ENCODE measurements around the gene MTMR1. TPM values are rescaled to one million over a fixed set of nuclear protein-coding genes. Genes with fewer than 3 reads are reported as not detected.

The MTMR1 gene
- total RNA-seq, 1 experiment from 2014 or later = 41.3 TPM

DNA sequence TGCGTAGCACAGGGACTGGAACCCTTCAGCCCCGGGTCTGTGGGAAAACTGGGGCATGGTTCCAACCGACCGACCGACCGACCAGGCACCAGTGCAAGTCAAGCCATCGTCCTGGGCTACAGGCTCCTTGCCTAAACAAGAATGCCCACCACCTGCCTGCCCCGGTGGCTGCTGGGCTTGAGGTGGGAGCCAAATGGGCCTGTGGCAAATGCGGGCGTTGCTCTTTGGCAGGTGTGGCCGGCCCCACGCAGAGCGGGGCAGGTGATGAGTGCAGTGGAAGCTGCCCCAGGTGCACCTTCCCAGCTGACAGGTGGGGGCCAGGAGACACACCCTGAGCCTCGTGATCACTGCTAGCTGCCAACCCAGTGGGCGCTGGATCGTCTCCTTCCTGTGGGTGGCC, 77.9 kb downstream of the MTMR1 start:
- Histone ChIP-seq H3F3A (ENCODE audit: insufficient read depth, low read depth) (peaks cover 4% of the 10 kb centered on the region; the same call in 1 of the 2 replicates), H3K9me2 (ENCODE audit: insufficient read depth) (no peaks in the 10 kb centered on the region), H4K20me1 (ENCODE audit: insufficient read depth) (no peaks in the 10 kb centered on the region), H3K36me3 (ENCODE audit: low read depth) (no peaks in the 10 kb centered on the region), H3K79me2 (ENCODE audit: low read depth) (no peaks in the 10 kb centered on the region), H3K4me3 (no peak overlapping the region), H3K4me1 (replicated peaks; ENCODE audit: insufficient read depth) (no peaks in the 10 kb centered on the region), H3K9me3 (ENCODE audit: insufficient read depth, low read depth) (no peaks in the 10 kb centered on the region), H2AFZ (no peak overlapping the region), H3K27ac (no peak overlapping the region), H3K4me2 (no peak overlapping the region), H3K27me3 (ENCODE audit: insufficient read depth, low read depth) (no peaks in the 10 kb centered on the region)
- no peak for DNase-seq
- TF ChIP-seq EZH2 (IDR thresholded peaks at IDR 0.05; ENCODE audit: low read depth) = no peak
- POLR2A ChIA-PET (ENCODE audit: unreplicated experiment) = no interaction called here
- BruUV-seq (replicated peaks) = no TSS peak
- CTCF ChIA-PET = interaction anchor here (1.7 kb wide), 1 partner anchor 311 kb away, joined by 21 read pairs; no protein-coding TSS in a partner anchor
- intact Hi-C loops (cut with micrococcal nuclease; ENCODE audit: unreplicated experiment) = loop anchor here (5.0 kb wide), 1 partner anchor 126 kb away; the partner anchor contains the start of gene CD99L2

DNA sequence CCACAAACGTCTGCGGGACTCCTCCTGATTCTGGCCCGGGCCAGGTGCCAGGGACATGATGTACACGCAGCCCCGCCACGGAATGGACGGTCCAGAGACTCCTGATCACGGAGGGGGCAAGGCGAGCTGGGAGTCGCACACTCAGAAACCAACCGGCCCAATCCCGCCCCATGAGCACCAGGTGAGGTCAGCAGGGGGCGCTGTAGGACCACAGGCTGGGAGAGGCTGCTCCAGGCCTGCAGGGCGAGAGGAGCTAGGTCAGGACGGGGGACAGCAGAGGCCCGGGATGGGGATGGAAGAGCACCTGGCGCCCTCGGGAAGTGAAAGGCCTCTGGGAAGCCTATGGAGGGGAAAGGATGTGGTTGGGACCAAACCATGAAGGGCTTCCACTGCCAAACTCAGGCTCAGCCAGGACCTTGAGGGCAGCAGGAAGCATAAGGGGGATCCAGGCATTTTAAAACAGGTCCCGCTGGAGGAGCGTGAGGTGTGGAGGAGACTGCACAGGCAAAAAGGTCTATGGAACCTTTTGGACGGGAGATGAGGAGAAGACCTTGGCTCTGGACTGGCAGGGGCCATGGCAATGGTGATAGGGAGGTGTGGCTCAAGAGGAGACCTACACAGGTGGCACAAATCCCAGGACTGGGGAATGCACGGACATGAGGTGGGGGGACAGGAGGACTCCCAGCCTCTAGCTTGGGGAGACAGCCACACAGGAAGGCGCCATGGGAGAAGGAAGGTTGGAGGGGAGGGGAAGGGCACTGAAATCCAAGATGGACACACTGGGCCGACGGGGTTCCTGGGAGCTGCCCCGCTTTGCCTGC, 79.2 kb downstream of the MTMR1 start:
- Histone ChIP-seq H3K9me2 (ENCODE audit: insufficient read depth) (no peaks in the 10 kb centered on the region), H3F3A (ENCODE audit: insufficient read depth, low read depth) (peaks cover 2% of the 10 kb centered on the region; the same call in 1 of the 2 replicates), H3K4me3 (no peak overlapping the region), H3K4me1 (replicated peaks; ENCODE audit: insufficient read depth) (no peaks in the 10 kb centered on the region), H3K4me2 (no peak overlapping the region), H3K79me2 (ENCODE audit: low read depth) (no peaks in the 10 kb centered on the region), H3K36me3 (ENCODE audit: low read depth) (no peaks in the 10 kb centered on the region), H4K20me1 (ENCODE audit: insufficient read depth) (no peaks in the 10 kb centered on the region), H2AFZ (no peak overlapping the region), H3K27ac (no peak overlapping the region), H3K27me3 (ENCODE audit: insufficient read depth, low read depth) (no peaks in the 10 kb centered on the region), H3K9me3 (ENCODE audit: insufficient read depth, low read depth) (no peaks in the 10 kb centered on the region)
- no peak for TF ChIP-seq EZH2 (IDR thresholded peaks at IDR 0.05; ENCODE audit: low read depth)
- TF ChIP-seq, protein P1, sequence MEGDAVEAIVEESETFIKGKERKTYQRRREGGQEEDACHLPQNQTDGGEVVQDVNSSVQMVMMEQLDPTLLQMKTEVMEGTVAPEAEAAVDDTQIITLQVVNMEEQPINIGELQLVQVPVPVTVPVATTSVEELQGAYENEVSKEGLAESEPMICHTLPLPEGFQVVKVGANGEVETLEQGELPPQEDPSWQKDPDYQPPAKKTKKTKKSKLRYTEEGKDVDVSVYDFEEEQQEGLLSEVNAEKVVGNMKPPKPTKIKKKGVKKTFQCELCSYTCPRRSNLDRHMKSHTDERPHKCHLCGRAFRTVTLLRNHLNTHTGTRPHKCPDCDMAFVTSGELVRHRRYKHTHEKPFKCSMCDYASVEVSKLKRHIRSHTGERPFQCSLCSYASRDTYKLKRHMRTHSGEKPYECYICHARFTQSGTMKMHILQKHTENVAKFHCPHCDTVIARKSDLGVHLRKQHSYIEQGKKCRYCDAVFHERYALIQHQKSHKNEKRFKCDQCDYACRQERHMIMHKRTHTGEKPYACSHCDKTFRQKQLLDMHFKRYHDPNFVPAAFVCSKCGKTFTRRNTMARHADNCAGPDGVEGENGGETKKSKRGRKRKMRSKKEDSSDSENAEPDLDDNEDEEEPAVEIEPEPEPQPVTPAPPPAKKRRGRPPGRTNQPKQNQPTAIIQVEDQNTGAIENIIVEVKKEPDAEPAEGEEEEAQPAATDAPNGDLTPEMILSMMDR (conservative IDR thresholded peaks at IDR 0.05) = peak; percentile 97
- CTCF ChIA-PET = interaction anchor here (0.6 to 1.7 kb wide), 4 partner anchors 24 to 310 kb away, joined by 3 to 21 read pairs (median 5); no protein-coding TSS in a partner anchor
- no TSS peak for BruUV-seq (replicated peaks)
- intact Hi-C loops (cut with micrococcal nuclease; ENCODE audit: unreplicated experiment) = loop anchor here (1.0 to 5.0 kb wide), 3 partner anchors 125 to 310 kb away; partner anchors contain the start of gene CD99L2
- POLR2A ChIA-PET (ENCODE audit: unreplicated experiment) = no interaction called here
- DNase-seq = peak; percentile 51 to 82

DNA sequence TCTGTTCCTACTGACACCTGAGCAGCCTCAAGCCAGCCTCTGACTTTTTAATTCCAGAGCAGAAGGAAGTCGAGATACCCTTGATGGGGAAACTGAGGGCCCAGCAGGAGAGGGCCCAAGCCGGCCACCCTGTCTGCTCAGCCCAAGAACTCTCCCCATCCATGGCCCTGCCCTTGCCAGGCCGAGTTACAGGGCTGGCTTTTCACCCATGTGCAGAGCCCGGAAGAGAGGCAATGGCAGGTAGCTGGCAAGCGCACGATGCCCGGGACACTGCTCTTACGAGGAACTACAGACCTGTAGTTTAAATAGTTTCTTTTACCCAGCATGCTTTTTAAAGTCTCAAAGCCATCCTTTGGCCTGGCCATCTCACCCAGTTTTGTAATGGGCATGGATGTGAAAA, 79.9 kb downstream of the MTMR1 start:
- POLR2A ChIA-PET (ENCODE audit: unreplicated experiment) = no interaction called here
- no peaks in the 10 kb centered on the region for H3F3A ChIP-seq (ENCODE audit: insufficient read depth, low read depth)

More for the DNA sequence above, 79.9 kb downstream of the MTMR1 start:
- no peaks in the 10 kb centered on the region for H4K20me1 ChIP-seq (ENCODE audit: insufficient read depth)
- peak in 1 of 2 experiments; percentile 11 for DNase-seq
- H3K4me2 ChIP-seq = no peak overlapping the region
- intact Hi-C loops (cut with micrococcal nuclease; ENCODE audit: unreplicated experiment) = loop anchor here (2.0 to 5.0 kb wide), 2 partner anchors 124 to 232 kb away; partner anchors contain the start of gene CD99L2
- H3K27me3 ChIP-seq (ENCODE audit: insufficient read depth, low read depth) = no peaks in the 10 kb centered on the region
- BruUV-seq (replicated peaks) = no TSS peak
- H3K4me3 ChIP-seq = no peak overlapping the region
- no peaks in the 10 kb centered on the region for H3K36me3 ChIP-seq (ENCODE audit: low read depth)
- no peak for TF ChIP-seq EZH2 (IDR thresholded peaks at IDR 0.05; ENCODE audit: low read depth)
- TF ChIP-seq, protein P1 (conservative IDR thresholded peaks at IDR 0.05) = no peak
- CTCF ChIA-PET = no interaction called here
- H3K9me3 ChIP-seq (ENCODE audit: insufficient read depth, low read depth) = no peaks in the 10 kb centered on the region
- H3K79me2 ChIP-seq (ENCODE audit: low read depth) = no peaks in the 10 kb centered on the region
- H3K4me1 ChIP-seq (replicated peaks; ENCODE audit: insufficient read depth) = no peaks in the 10 kb centered on the region
- H3K9me2 ChIP-seq (ENCODE audit: insufficient read depth) = no peaks in the 10 kb centered on the region
- no peak overlapping the region for H2AFZ ChIP-seq
- no peak overlapping the region for H3K27ac ChIP-seq

All from PC-9 (cell line).